Gastrocnemius medialis (tissue), 4 donors: ENCODE results near the gene IRX1. TPM values are rescaled to one million over a fixed set of nuclear protein-coding genes. Genes with fewer than 3 reads are reported as not detected.
A peak's percentile ranks its signal among the peaks of the same experiment; 100 is the strongest.

Experiments used
- ATAC-seq, 2 donors: fragments of 150-250 bp; one replicate each; pipeline ENCODE4 v1.9.1; 2016
- DNase-seq, 2 donors: peaks; one replicate each; pipeline ENCODE4 v3.0.0-alpha.2; 2019
- H3K27ac ChIP-seq, 4 donors: fragments of 200-600 bp; sonication (generic); 1 replicate in 1 of 4; 2 replicates in 3 of 4; pipeline ENCODE4 v1.5.1; 2016 to 2018; ENCODE audit warnings: mild to moderate bottlenecking in 2 of 4, moderate library complexity in 1 of 4
- H3K27me3 ChIP-seq, 3 donors: fragments of 200-600 bp; sonication (generic) in 2 of 3; 1 replicate in 1 of 3; 2 replicates in 2 of 3; pipeline versions ENCODE4 v1.5.1 to v1.6.0; 2016 to 2019; ENCODE audit warnings: mild to moderate bottlenecking in 1 of 3, moderate library complexity in 1 of 3
- H3K36me3 ChIP-seq, 2 donors: fragments of 200-600 bp; sonication (generic) in 1 of 2; one replicate each; pipeline ENCODE4 v1.5.1; 2017 to 2018
- H3K4me1 ChIP-seq, 2 donors: fragments of 200-600 bp; sonication (generic) in 1 of 2; one replicate each; pipeline ENCODE4 v1.5.1; 2016 to 2017; ENCODE audit warnings: mild to moderate bottlenecking in 2 of 2
- H3K4me3 ChIP-seq, 4 donors: fragments of 200-600 bp; sonication (generic) in 3 of 4; 1 replicate in 1 of 4; 2 replicates in 3 of 4; pipeline ENCODE4 v1.5.1; 2016 to 2019; ENCODE audit warnings: mild to moderate bottlenecking in 2 of 4
- H3K9me3 ChIP-seq, 3 donors: fragments of 200-600 bp; sonication (generic) in 2 of 3; 1 replicate in 1 of 3; 2 replicates in 2 of 3; pipeline ENCODE4 v1.5.1; 2016 to 2019
- CTCF ChIP-seq, 5 experiments: fragments of 450-650 bp in 3 of 5; fragments of 200-600 bp in 2 of 5; sonication (generic) in 2 of 5; IDR thresholded peaks in 4 of 5; conservative IDR thresholded peaks in 1 of 5; 1 replicate in 4 of 5; 2 replicates in 1 of 5; pipeline ENCODE4 v1.5.1; 2016 to 2019; ENCODE audit warnings: antibody characterized with exemption in 5 of 5, mild to moderate bottlenecking in 3 of 5, moderate library complexity in 3 of 5
- POLR2A ChIP-seq, 2 donors: fragments of 450-650 bp; IDR thresholded peaks; one replicate each; pipeline ENCODE4 v1.6.1; 2017; ENCODE audit warnings: antibody characterized with exemption in 2 of 2, mild to moderate bottlenecking in 2 of 2, moderate library complexity in 2 of 2
- in situ Hi-C, 4 donors: fragments of 200-750 bp; cut with MboI; loops; one replicate each; pipeline versions ENCODE4 v1.15.0 to v1.8.0; 2017; ENCODE audit warnings: low sequenced_read_pairs in 4 of 4
- intact Hi-C: fragments of 100-400 bp; cut with DNase I; formaldehyde crosslinking; loops from one replicate; pipeline ENCODE4 v1.15.1; 2023; ENCODE audit warnings: low total_unique reads
- total RNA-seq, 4 donors: library from RNA; depleted of rRNA; stranded (reverse); fragments of >200 nt; gene quantifications; one replicate each; pipeline versions ENCODE4 v1.1.0 to v1.2.3, GENCODE V29; 2016

IRX1 gene
- total RNA-seq, result not detected

DNA sequence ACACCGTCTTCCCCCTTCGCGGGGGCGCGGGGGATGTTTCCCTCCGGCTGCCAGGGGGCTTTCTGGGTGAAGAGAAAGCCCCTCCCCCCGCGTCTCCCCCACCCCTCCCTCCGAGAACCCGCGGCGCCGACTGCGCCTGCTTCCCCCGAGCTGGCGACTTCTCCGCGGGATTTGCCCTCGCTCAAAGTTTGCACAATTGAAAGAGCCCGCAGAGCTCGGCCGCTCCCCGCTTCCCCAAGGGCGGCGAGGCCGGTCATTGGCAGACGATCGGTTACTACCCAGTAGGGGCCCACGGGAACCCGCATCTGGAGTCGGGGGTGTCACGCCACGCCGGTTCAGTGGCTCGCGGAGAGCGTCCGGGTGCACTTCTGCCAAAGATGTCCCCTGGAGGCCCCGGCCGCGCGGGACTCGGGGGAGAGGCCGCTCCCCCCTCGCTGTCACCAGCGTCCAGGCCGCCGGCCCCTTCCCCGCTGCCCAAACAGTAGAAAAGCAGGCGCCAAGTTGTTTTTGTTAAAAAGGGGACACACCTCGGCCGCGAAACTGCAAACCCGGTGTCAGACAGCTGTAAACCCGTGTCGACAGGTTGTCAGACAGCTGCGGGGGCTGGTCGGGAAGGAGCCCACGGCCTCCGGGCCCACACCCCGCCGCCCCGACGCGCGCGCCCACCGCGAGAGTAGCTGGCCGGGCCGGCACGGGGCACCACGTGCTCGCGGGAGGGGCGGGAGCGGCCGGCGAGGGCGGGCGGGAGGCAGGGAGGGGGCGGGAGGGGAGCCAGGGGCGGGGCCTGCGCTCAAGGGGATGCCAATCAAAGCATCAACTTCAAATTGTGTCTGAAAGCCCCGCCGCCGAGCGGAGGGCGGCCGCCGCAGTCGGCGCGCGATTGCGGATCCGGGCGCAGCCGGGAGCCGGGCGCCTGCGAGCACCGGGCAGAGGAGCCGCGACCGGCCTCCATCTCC, at the start of gene IRX1:
TSS of gene IRX1 (plus strand) at position 827 of the 956 bp plus-strand sequence. CDS start 274 bp downstream, outside the sequence.
- TF ChIP-seq POLR2A (IDR thresholded peaks at IDR 0.05), result no peak
- TF ChIP-seq CTCF (IDR thresholded peaks at IDR 0.05 in 4 of 5, conservative IDR thresholded peaks at IDR 0.05 in 1 of 5), result no peak
- in situ Hi-C loops, result no loop called here
- Histone ChIP-seq H3K4me1 (peaks cover 0 to 4% of the 10 kb centered on the region in 2 donors), H3K4me3 (peak within 1 kb of the TSS in 3 of 4 donors; percentile 17 to 40 (median 21)), H3K27ac (no peak within 1 kb of the TSS), H3K27me3 (peaks cover 76 to 90% (median 90%) of the 10 kb centered on the region in 3 donors), H3K9me3 (no peaks in the 10 kb centered on the region), H3K36me3 (no peaks in the 10 kb centered on the region)
- intact Hi-C loops, result no loop called here
- ATAC-seq (no peak), DNase-seq (no peak)

DNA sequence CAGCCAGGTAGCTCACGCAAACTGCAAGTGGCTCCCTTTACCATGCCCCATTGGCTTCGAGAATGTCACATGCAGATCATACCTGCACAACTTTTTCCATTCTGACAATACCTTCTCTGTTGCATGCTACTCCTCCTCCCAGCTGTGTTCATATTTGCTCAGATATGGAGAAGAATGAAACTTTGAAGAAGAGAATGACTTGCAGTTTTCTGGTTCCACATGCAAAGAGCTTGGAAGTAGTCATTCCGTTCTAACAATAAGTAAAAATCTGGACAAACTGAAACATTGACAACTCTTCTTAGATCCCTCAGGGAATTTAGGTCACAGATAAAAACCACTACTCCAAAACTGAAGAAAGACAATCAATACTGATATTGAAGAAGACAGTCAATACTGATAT, 49.6 kb upstream of the IRX1 start:
- Histone ChIP-seq H3K36me3 (no peaks in the 10 kb centered on the region), H3K27ac (no peak overlapping the region), H3K9me3 (no peaks in the 10 kb centered on the region), H3K4me3 (no peak overlapping the region), H3K27me3 (no peaks in the 10 kb centered on the region), H3K4me1 (no peaks in the 10 kb centered on the region)
- in situ Hi-C loops (no loop called here), intact Hi-C loops (no loop called here)
- ATAC-seq (no peak), DNase-seq (no peak)
- no peak for TF ChIP-seq CTCF (IDR thresholded peaks at IDR 0.05 in 4 of 5, conservative IDR thresholded peaks at IDR 0.05 in 1 of 5)

DNA sequence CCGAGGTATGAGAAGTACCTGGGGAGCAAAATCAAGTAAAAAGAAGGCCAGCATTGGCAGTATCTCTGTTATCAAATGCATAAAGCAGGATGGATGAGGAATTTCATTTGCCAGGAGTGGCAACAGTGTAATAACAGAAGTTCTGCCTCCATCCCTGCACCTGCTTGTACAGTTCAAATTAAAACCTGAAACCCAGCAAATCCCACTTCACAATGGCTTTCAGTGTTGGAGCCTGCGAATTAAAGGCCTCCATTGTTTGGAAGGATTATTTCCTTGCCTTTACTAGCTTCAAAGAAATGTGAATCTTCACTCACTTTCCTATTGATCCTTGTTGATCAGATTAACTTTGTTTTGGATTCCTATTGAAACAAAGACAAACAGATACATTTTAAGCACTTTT, 31.5 kb upstream of the IRX1 start:
- Histone ChIP-seq H3K4me3 (no peak overlapping the region), H3K36me3 (no peaks in the 10 kb centered on the region), H3K9me3 (no peaks in the 10 kb centered on the region), H3K27me3 (no peaks in the 10 kb centered on the region), H3K27ac (no peak overlapping the region), H3K4me1 (no peaks in the 10 kb centered on the region)
- ATAC-seq (no peak), DNase-seq (no peak)
- TF ChIP-seq CTCF (IDR thresholded peaks at IDR 0.05 in 4 of 5, conservative IDR thresholded peaks at IDR 0.05 in 1 of 5) (no peak), POLR2A (IDR thresholded peaks at IDR 0.05) (no peak)
- in situ Hi-C loops, result no loop called here
- intact Hi-C loops, result no loop called here

DNA sequence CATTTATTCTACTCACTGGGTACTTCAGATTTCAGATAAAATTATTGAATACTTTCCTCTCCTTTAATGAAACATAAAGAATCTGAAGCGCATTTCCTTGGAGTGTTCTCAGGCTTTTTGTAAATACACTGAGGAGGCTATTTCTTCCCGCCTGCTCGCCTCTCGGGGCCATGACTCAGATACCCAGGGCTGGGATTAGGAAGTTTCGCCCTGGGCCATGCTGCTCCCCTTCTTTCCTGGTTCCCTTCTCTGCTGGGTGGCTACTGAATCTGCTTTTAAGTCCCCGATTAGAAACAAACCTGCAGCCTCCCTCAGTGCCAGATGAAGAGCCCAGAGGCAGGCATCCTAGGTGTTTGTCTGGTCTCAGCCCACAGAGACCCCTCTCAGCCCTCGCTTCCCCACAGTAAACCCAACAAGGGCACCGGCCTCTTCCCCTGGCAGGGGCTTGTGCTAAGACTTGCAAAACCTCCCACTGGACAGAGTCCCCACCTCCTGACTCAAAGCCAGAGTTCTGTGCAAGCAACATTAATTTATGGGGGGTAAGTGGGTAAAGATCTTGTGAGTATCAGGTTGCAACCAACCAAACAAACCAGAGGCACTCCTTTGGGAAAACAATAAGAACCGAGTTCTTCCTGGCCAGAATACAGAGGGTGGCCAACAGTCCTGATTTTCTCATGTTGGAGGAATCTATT, 30.7 kb upstream of the IRX1 start:
- Histone ChIP-seq H3K4me3 (no peak overlapping the region), H3K27me3 (no peaks in the 10 kb centered on the region), H3K27ac (no peak overlapping the region), H3K36me3 (no peaks in the 10 kb centered on the region), H3K4me1 (no peaks in the 10 kb centered on the region), H3K9me3 (no peaks in the 10 kb centered on the region)
- ATAC-seq, result no peak
- no peak for DNase-seq
- in situ Hi-C loops (no loop called here), intact Hi-C loops (no loop called here)
- TF ChIP-seq POLR2A (IDR thresholded peaks at IDR 0.05) (no peak), CTCF (IDR thresholded peaks at IDR 0.05 in 4 of 5, conservative IDR thresholded peaks at IDR 0.05 in 1 of 5) (no peak)
